MG63 (cell line): ENCODE results near the gene IDH3G. TPM values are rescaled to one million over a fixed set of nuclear protein-coding genes. Genes with fewer than 3 reads are reported as not detected.
A peak's percentile ranks its signal among the peaks of the same experiment; 100 is the strongest.

Source experiments
- DNase-seq: peaks from one replicate; pipeline ENCODE4 v3.0.0-alpha.2; 2020
- H3K27me3 ChIP-seq: fragments of 250-450 bp; sonication (Bioruptor Pico); 2 replicates; pipeline ENCODE4 v1.5.1; 2020; ENCODE audit warnings: mild to moderate bottlenecking, moderate library complexity
- H3K36me3 ChIP-seq: fragments of 250-450 bp; sonication (Bioruptor Pico); 2 replicates; pipeline ENCODE4 v1.5.1; 2020; ENCODE audit warnings: mild to moderate bottlenecking, moderate library complexity
- H3K4me3 ChIP-seq: fragments of 250-450 bp; sonication (Bioruptor Pico); 2 replicates; pipeline ENCODE4 v1.5.1; 2020; ENCODE audit warnings: mild to moderate bottlenecking, moderate library complexity
- H3K9me3 ChIP-seq: fragments of 250-450 bp; sonication (Bioruptor Pico); 2 replicates; pipeline ENCODE4 v1.5.1; 2020; ENCODE audit warnings: mild to moderate bottlenecking, moderate library complexity
- total RNA-seq: library from RNA; depleted of rRNA; stranded (reverse); fragments of >200 nt; shearing (Covaris generic); gene quantifications from 2 replicates; pipeline ENCODE4 v1.2.3, GENCODE V29; 2014; ENCODE audit warnings: low replicate concordance; rRNA removed

The IDH3G gene
- 48.7 and 75.2 TPM in 2 replicates for total RNA-seq

DNA sequence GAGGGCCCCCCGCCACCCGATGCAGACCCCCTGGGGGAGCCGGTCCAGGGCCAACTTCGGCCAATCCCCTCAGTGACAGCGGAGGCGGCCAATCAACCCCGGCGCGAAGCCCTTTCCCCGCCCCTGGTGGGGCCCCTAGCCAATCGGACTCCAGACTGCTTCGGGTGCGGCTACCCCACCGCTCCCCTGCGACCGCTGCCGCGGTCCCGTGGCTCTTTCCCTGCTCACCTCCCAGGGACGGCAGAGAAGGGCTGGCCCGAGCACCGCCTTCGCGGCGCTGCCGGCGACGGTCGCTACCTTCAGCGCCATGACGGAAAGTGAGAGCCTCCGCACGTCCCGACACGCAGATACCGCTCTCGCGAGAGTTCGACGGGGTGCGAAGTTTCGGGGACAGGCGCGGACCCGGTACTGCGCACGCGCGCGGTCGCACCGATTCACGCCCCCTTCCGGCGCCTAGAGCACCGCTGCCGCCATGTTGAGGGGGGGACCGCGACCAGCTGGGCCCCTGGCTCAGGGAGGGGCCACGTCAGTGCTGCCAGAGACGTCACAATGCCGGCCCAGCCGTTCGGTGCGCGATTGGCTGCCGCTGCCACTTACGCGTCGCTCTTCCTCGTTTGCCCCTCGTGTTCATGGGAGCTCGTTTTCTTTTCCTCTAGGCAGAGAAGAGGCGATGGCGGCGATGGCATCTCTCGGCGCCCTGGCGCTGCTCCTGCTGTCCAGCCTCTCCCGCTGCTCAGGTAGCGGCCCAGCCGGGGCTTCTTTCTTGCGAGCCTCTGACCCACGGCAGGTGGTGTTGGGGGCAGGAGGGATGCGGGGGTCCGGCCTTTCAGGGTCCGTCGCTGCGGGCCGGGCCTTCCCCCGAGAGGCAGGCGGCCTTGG is at the start of gene IDH3G, which contains the start of gene SSR4:
TSS of gene IDH3G (minus strand) at position 358 of the 879 bp plus-strand sequence. CDS start at position 309, 49 bp downstream.
TSS of gene SSR4 (plus strand) at position 651 of the 879 bp plus-strand sequence. CDS start at position 671, 20 bp downstream.
- peak; percentile 87 for DNase-seq
- Histone ChIP-seq H3K36me3 (no peaks in the 10 kb centered on the region; the same call in 1 of the 2 replicates), H3K9me3 (no peaks in the 10 kb centered on the region), H3K4me3 (peak within 1 kb of the TSS; percentile 93), H3K27me3 (no peaks in the 10 kb centered on the region)

DNA sequence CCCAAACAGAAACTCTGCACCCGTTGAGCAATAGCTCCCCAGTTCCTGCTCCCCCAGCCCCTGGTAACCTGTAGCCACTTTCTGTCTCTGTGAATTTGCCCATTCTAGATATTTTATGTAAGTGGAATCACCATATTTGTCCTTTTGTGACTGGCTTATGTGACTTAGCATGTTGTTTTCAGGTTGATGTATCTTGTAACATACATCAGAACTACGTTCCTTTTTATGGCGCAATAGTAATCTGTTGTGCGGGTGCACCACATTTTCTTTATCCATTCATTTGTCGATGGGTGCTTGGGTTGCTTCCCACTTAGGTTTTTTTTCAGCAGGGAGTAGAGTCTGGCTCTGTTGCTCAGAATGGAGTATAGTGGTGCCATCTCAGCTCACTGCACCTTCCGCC is 42.7 kb upstream of the IDH3G start:
- no peak overlapping the region for H3K4me3 ChIP-seq
- no peaks in the 10 kb centered on the region for H3K27me3 ChIP-seq
- no peak for DNase-seq
- H3K9me3 ChIP-seq, result no peaks in the 10 kb centered on the region
- no peaks in the 10 kb centered on the region for H3K36me3 ChIP-seq

DNA sequence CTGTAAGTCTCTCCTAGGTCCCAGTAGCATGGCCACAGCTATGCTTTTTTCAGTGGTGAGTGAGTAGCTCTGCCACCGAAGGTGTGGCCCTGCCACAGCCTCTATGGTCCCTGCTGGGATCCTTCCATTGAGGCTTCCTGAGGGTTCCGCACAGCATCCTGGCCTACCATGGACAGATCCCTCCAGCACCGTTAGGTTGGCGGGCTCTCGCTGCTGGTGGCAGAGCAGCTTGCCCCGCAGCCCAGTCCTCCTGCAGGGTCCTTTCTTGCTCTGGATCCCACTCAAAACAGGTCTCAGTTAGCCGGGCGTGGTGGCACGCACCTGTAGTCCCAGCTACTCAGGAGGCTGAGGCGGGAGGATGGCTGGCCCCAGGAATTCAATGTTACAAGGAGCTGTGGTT is 38.6 kb upstream of the IDH3G start:
- Histone ChIP-seq H3K9me3 (no peaks in the 10 kb centered on the region), H3K36me3 (no peaks in the 10 kb centered on the region), H3K4me3 (no peak overlapping the region), H3K27me3 (peaks cover 13% of the 10 kb centered on the region; the same call in 1 of the 2 replicates)
- DNase-seq, result no peak

DNA sequence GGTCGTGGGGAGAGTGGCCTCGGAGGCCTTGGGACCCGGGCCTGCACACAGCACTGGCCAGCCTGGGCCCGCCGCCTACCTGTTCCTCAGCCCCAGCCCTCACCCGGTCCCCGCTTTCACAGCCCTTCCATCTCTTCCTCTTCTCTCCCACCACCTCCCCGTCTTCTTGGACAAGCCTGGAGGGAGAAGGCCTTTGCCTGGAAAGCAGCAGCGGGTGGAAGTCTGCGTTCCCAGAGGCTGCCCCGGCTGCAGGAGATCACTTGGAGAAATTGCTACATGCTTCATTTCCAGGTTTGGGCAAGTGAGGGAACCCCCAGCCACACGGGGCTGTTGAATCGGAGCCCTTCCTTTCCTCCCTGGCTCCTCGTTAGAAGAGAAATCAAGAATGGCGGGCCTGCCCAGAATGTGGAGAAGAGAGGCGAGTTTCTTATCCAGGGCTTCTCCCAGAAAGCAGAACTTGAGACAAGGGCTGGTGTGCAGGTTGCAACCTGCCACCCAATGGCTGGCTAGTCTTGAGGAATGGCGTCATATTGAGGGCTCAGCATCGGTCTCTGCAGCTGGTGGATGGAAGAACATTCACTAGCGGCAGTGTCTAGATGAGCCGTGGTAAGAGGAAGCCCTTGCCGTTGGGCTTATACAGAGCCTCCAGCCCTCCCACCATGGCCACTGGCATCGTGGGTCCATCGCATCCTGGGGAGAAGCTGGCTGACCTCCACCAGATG is 37.4 kb upstream of the IDH3G start:
- Histone ChIP-seq H3K9me3 (no peaks in the 10 kb centered on the region), H3K36me3 (no peaks in the 10 kb centered on the region), H3K27me3 (peaks cover 13% of the 10 kb centered on the region; the same call in 1 of the 2 replicates), H3K4me3 (no peak overlapping the region)
- DNase-seq, result no peak

DNA sequence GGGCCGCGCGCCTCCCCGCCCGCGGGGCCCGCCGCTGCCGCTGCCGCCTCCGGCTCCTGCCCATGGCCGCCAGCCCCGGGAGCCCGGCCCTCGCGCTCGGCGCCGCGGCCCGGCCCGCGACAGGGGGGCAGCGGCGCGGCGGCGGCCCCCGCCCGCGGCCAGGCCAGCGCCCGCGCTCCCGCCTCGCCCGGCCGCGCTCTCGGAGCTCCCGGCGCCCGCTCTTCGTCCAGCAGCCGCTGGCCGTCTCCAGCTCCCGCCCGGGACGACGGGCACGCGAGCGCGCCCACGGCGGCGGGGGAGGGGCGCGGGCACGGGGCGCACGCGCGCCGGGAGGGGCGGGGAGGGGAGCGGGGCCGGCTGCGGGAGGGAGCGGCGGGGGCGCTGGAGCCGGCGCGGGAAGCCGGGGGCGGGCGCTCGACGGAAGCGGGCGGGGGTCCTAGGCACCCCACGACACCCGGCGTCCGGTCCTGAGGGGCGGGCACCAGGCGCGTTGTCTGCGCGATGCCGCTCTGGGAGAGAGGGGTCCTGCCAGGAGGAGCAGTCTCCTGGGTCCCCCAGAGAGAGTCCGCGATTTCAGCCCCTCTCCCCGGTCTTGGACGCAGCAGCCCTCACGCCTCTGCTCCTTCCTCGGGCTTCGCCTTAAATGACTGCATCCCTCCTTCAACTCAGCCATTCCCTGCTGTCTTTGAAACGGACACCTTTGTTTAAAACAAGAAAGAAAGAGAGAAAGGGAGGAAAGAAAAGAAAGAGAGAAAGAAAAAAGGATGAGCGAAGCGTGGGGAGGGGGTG is 36.7 kb upstream of the IDH3G start:
- DNase-seq, result no peak
- Histone ChIP-seq H3K36me3 (no peaks in the 10 kb centered on the region), H3K4me3 (no peak overlapping the region), H3K27me3 (peaks cover 13% of the 10 kb centered on the region; the same call in 1 of the 2 replicates), H3K9me3 (no peaks in the 10 kb centered on the region)

DNA sequence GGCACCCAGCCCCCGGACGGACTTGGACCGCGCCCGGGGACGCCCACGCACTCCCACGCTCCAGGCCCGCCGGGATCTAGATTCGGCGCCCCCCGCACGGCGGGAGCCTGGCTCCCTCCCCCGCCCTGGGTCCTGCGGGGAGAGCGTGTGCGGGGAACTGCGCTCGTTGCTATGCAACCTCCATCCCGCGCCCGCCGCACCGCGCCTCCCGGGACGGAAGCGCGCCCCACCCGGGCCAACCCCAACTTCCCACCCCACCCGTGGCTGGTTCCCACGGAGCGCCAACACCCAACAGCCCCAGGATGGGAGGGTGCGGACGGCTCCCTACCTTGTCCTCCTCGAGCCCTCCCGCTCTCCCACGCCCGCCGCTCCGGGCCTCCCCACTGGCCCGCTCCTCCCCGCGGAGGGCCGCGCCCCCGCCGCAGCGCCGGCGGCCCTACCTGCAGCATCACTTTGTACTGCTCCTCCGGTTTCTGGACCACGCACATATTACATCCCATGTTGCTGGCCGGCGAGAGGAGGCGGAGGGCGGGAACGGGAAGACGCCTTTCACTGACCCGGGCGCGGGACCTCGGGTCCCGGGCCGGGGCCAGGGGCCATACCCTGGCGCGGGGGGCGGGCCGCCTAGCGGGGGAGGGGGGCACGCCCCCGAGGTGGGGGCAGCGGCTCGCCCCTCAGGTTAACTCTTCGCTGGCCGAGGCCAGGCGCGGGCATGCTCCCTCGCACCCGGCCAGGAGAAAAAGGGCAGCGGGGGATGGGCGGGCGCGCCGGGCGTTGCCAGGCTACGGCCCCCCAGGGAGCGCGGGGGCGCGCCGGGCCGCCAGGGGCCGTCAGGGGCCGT is 35.8 kb upstream of the IDH3G start, which contains the start of gene PDZD4:
TSS of gene PDZD4 (minus strand) at position 746 of the 841 bp plus-strand sequence. CDS start at position 500, 246 bp downstream.
- no peak for DNase-seq
- no peak within 1 kb of the TSS for H3K4me3 ChIP-seq
- H3K36me3 ChIP-seq, result no peaks in the 10 kb centered on the region
- no peaks in the 10 kb centered on the region for H3K9me3 ChIP-seq
- H3K27me3 ChIP-seq, result peaks cover 13% of the 10 kb centered on the region; the same call in 1 of the 2 replicates

DNA sequence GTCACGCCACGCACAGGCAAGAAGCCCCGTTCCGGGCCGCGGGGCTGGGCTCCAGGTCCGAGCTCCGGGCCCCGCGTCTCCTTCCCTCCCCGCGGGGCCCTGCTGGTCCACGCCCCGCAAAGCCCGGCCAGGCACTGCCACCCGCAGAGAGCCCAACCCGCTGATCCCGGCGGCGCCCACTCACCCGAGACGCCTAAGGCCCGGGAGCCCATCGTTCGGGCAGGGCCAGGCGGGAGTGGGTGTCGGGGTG is 35.3 kb upstream of the IDH3G start:
- Histone ChIP-seq H3K9me3 (no peaks in the 10 kb centered on the region), H3K27me3 (peaks cover 13% of the 10 kb centered on the region; the same call in 1 of the 2 replicates), H3K4me3 (no peak overlapping the region), H3K36me3 (no peaks in the 10 kb centered on the region)
- no peak for DNase-seq

DNA sequence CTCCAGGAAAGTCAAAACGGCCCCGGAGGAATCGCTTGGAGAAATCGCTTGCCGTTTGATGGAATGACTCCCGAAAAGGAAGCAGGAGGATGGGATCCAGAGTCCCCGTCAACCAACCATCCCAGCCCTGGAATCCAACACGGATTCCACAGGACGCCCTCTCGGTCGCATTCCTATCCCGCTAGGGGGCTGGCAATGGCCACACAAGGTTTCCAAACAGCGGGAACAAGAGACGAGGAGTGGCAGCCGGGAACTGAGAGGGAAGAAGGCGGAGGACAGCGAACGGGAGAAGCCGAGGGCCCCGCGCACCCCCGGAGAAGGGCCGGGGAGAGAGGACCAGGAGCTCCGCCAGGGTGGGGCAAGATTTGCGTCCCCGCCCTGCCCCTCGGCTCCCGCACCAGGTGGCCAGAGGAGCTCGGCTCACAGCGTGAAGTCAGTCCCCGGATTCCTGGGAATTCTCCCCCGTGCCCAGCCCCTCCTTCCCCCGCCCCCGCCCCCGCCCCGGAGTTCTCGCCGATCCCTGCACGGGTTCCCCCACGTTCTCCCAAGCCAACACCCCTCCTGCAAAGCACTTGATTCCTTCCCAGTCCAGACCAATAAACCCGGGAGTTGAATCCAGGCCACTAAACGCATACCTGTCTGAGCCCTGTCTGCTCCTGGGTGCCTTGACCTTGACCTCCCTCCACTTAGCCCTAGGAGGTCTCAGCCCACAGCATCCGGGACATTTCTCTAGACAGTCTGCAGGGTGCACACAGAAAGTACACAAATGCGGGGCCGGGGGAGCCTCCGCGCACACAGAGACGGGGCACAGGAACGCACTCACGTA is 34.8 kb upstream of the IDH3G start:
- DNase-seq, result no peak
- Histone ChIP-seq H3K4me3 (no peak overlapping the region), H3K36me3 (no peaks in the 10 kb centered on the region), H3K27me3 (peaks cover 13% of the 10 kb centered on the region; the same call in 1 of the 2 replicates), H3K9me3 (no peaks in the 10 kb centered on the region)

DNA sequence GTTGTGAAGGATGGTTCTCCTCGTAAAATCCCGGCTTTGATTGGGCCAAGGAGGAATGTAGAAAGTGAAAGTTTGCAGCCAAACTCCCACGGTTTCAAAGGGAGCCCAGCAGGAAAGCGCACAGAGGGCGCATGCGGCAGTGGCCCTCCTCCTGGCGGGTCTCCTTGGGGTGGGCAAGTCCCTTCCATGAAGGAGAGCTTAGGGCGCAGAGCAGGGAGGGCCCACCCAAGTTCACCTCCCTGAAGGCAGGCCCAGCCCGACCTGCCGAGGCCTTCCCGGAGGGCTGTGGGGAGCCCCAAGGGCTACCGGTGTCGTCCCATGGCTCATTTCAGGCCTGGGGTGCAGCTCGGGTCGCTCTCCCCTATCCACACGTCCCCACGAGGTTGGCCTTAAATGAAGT is 34.1 kb upstream of the IDH3G start:
- DNase-seq, result no peak
- Histone ChIP-seq H3K9me3 (no peaks in the 10 kb centered on the region), H3K4me3 (no peak overlapping the region)

DNA sequence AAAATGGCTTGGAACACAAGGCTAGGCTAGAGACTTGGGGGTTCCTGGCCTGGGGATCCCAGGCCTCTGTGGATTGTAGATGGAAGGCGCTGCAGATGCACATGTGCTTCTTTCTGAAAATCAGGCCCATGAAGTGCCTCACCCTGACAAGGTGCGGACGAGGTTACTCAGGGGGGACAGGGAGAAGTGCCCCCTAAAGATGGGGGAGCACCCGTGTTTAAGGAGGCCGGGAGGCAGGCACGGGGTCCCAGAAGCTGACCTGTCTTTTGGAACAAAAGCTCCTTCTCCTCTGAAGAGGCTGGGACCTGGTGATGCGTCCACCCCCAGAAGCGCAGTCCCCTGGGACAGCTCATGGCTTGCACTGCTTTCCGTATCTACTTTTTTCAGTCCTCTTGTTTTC is 33.7 kb upstream of the IDH3G start:
- H3K4me3 ChIP-seq, result no peak overlapping the region
- DNase-seq, result no peak
- H3K9me3 ChIP-seq, result no peaks in the 10 kb centered on the region
- peaks cover 13% of the 10 kb centered on the region; the same call in 1 of the 2 replicates for H3K27me3 ChIP-seq
- H3K36me3 ChIP-seq, result no peaks in the 10 kb centered on the region

More for the DNA sequence above, 34.1 kb upstream of the IDH3G start:
- Histone ChIP-seq H3K27me3 (peaks cover 13% of the 10 kb centered on the region; the same call in 1 of the 2 replicates), H3K36me3 (no peaks in the 10 kb centered on the region)

DNA sequence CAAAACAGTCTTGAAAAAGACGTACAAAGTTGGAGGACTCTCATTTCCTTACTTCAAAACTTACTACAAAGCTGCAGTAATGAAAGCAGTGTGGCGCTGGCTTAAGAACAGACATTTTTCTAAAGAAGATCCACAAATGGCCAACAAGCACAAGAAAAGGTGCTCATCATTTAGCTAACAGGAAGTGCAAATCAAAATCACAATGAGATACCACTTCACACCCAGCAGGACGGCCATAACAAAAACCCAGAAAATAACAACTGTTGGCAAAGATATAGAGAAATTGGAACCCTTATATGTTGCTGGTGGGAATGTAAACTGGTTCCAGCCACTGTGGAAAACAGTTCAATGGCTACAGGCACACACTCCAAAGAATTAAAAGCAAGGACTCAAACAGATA is 32.8 kb upstream of the IDH3G start:
- Histone ChIP-seq H3K4me3 (no peak overlapping the region), H3K9me3 (no peaks in the 10 kb centered on the region), H3K36me3 (no peaks in the 10 kb centered on the region), H3K27me3 (peaks cover 13% of the 10 kb centered on the region; the same call in 1 of the 2 replicates)
- no peak for DNase-seq

DNA sequence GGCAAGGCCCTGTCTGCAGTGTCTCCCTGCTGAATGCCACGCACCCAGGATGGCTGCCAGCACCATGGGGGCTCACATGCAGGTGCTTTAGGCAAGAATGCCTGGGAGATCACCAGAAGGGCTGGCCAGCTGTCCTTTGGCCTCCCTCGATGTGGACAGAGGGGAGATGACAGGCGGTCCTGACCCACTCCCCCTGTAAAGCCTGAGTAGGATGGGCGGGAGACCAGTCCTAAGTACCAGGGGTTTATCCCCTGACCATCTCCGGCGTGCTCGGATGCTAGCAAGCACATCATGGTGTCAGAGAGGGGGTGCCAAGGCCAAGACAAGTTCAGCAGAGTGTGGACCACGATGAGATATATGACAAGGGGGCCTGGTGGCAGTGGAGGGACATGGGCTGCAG is 30.9 kb upstream of the IDH3G start:
- Histone ChIP-seq H3K4me3 (no peak overlapping the region), H3K36me3 (no peaks in the 10 kb centered on the region)

DNA sequence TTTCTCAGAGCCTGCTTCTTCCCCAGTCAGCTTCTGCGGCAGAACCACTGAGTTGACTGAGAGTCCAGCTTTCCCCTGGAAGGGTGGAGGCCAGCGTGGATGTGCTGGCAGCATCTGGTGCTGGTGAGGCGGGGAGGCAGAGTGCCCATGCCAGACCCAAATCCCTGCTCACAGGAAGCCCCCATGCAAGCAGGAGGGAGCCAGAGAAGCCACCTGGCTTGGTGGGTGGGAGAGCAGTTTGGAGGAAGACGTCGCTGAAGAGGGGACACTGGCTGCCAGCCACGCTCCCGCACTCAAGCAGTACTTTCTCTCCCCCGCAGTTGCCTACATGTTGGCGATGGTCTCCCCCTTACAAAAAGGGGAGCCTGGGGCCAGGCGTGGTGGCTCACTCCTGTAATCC is 30.2 kb upstream of the IDH3G start:
- Histone ChIP-seq H3K4me3 (no peak overlapping the region), H3K9me3 (no peaks in the 10 kb centered on the region), H3K27me3 (peaks cover 1% of the 10 kb centered on the region; the same call in 1 of the 2 replicates), H3K36me3 (no peaks in the 10 kb centered on the region)
- DNase-seq, result no peak

More for the DNA sequence above, 30.9 kb upstream of the IDH3G start:
- no peak for DNase-seq
- no peaks in the 10 kb centered on the region for H3K9me3 ChIP-seq
- peaks cover 8% of the 10 kb centered on the region; the same call in 1 of the 2 replicates for H3K27me3 ChIP-seq

DNA sequence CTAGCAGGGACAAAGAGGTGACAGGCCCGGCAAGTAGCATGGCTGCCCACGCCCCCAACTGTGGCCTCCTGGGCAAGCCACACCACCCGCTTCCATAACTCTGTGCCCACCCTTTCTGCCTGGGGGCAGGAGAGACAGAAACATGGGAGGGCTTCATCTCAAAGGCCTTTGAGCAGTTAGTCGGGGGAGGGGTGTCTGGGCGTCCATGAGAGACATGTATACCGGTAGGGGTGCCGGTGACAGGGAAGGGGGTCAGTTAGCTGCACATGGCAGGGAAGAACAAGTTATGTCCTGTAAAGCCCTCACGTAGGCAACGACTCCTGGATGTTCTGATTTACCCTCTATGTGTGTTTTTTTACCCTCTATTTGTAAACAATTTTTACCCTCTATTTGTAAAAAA is 26.9 kb upstream of the IDH3G start:
- Histone ChIP-seq H3K27me3 (no peaks in the 10 kb centered on the region), H3K4me3 (no peak overlapping the region), H3K9me3 (no peaks in the 10 kb centered on the region), H3K36me3 (no peaks in the 10 kb centered on the region)
- no peak for DNase-seq

DNA sequence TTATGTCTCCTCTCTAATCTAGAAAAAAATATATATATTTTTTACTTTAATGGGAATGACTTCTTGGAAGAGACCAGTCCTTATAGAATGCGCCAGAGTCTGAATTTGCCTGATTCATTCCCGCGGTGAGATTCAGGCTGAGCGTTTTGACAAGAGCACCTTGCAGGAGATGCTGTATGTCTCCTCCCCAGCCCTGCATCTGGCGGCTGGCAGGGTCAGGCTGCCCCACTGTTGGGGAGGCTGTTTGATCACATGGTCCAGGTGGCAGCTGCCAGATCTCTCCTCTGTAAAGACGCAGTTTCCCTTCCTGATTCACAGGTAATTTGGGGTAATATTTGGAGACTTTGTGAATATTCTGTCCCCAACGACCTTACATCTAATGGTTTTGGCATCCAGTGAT is 26.4 kb upstream of the IDH3G start:
- Histone ChIP-seq H3K9me3 (no peaks in the 10 kb centered on the region), H3K4me3 (no peak overlapping the region), H3K36me3 (no peaks in the 10 kb centered on the region), H3K27me3 (no peaks in the 10 kb centered on the region)
- DNase-seq, result no peak
